Lower leg skin (tissue), 3 donors: ENCODE results near the gene SEL1L3.

Source experiments
- POLR2A ChIP-seq, 2 donors: fragments of 450-650 bp; IDR thresholded peaks; one replicate each; pipeline ENCODE4 v1.6.1; 2016 to 2017; ENCODE audit warnings: antibody characterized with exemption in 2 of 2, mild to moderate bottlenecking in 1 of 2, moderate library complexity in 1 of 2
- TF ChIP-seq, protein P1 (sequence below), 3 donors: fragments of 450-650 bp; IDR thresholded peaks; one replicate each; pipeline ENCODE4 v1.5.1; 2016; ENCODE audit warnings: antibody characterized with exemption in 3 of 3, mild to moderate bottlenecking in 3 of 3, moderate library complexity in 2 of 3

DNA sequence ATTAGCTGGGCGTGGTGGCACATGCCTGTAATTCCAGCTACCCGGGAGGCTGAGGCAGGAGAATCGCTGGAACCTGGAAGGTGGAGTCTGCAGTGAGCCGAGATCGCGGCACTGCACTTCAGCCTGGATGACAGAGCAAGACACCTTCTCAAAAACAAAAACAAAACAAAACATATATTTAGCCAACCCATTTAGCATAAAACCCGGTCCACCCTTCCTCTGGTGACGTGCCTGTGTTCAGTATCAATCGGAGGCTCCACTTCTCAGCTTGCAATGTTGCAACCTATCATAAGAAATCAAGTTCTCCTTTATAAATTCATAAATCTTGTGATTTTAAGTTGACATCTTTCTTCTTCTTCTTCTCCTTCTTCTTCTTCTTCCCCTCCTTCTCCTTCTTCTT, 133.2 kb downstream of the SEL1L3 start:
- TF ChIP-seq, protein P1, sequence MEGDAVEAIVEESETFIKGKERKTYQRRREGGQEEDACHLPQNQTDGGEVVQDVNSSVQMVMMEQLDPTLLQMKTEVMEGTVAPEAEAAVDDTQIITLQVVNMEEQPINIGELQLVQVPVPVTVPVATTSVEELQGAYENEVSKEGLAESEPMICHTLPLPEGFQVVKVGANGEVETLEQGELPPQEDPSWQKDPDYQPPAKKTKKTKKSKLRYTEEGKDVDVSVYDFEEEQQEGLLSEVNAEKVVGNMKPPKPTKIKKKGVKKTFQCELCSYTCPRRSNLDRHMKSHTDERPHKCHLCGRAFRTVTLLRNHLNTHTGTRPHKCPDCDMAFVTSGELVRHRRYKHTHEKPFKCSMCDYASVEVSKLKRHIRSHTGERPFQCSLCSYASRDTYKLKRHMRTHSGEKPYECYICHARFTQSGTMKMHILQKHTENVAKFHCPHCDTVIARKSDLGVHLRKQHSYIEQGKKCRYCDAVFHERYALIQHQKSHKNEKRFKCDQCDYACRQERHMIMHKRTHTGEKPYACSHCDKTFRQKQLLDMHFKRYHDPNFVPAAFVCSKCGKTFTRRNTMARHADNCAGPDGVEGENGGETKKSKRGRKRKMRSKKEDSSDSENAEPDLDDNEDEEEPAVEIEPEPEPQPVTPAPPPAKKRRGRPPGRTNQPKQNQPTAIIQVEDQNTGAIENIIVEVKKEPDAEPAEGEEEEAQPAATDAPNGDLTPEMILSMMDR (IDR thresholded peaks at IDR 0.05) = no peak
- TF ChIP-seq POLR2A (IDR thresholded peaks at IDR 0.05) = no peak
